Loucy (cell line): ENCODE results near the gene PLEKHA4.
A peak's percentile ranks its signal among the peaks of the same experiment; 100 is the strongest.

Source experiments
- H2AFZ ChIP-seq: fragments of 200-600 bp; sonication (generic); 2 replicates; pipeline ENCODE4 v1.6.0; 2016; ENCODE audit warnings: antibody characterized with exemption, mild to moderate bottlenecking, low read length, moderate library complexity
- H3F3A ChIP-seq: fragments of 200-600 bp; 2 replicates; pipeline ENCODE4 v1.6.0; 2016; ENCODE audit warnings: antibody characterized with exemption, low read depth, mild to moderate bottlenecking
- H3K27me3 ChIP-seq: fragments of 200-600 bp; sonication (generic); 2 replicates; pipeline ENCODE4 v1.6.1; 2014; ENCODE audit warnings: low read length, mild to moderate bottlenecking; ENCODE audit not compliant: insufficient read depth, poor library complexity, severe bottlenecking
- H3K36me3 ChIP-seq: fragments of 200-600 bp; sonication (generic); 2 replicates; pipeline ENCODE4 v1.6.1; 2016; ENCODE audit warnings: low read length; ENCODE audit not compliant: insufficient read depth
- H3K4me1 ChIP-seq: fragments of 200-600 bp; sonication (generic); 2 replicates; pipeline ENCODE4 v1.5.1; 2014; ENCODE audit warnings: low read length, mild to moderate bottlenecking; ENCODE audit not compliant: insufficient read depth, poor library complexity, severe bottlenecking
- H3K4me2 ChIP-seq: fragments of 200-600 bp; sonication (generic); 2 replicates; pipeline ENCODE4 v1.6.0; 2014; ENCODE audit warnings: antibody characterized with exemption, low read length, low read depth, mild to moderate bottlenecking; ENCODE audit not compliant: poor library complexity, severe bottlenecking
- H3K4me3 ChIP-seq: fragments of 200-600 bp; sonication (generic); 2 replicates; pipeline ENCODE4 v1.5.1; 2014; ENCODE audit warnings: low read length, mild to moderate bottlenecking, mixed read lengths; ENCODE audit not compliant: poor library complexity, severe bottlenecking
- H3K79me2 ChIP-seq: fragments of 200-600 bp; sonication (generic); 2 replicates; pipeline ENCODE4 v1.6.1; 2014; ENCODE audit warnings: low read length; ENCODE audit not compliant: insufficient read depth
- H3K9ac ChIP-seq: fragments of 200-600 bp; sonication (generic); 2 replicates; pipeline ENCODE4 v1.6.0; 2014; ENCODE audit warnings: mild to moderate bottlenecking, low read depth, low read length, moderate library complexity; ENCODE audit not compliant: poor library complexity, severe bottlenecking
- H3K9me2 ChIP-seq: fragments of 200-600 bp; sonication (generic); replicated peaks from 2 replicates; pipeline ENCODE4 v1.6.1; 2016; ENCODE audit warnings: low read depth, low read length, mixed read lengths
- H3K9me3 ChIP-seq: fragments of 200-600 bp; sonication (generic); 2 replicates; pipeline ENCODE4 v1.6.1; 2014; ENCODE audit warnings: mild to moderate bottlenecking, antibody characterized with exemption, low read length, low read depth; ENCODE audit not compliant: insufficient read depth
- H4K20me1 ChIP-seq: fragments of 200-600 bp; sonication (generic); 2 replicates; pipeline ENCODE4 v1.6.0; 2014; ENCODE audit warnings: antibody characterized with exemption, low read length, mild to moderate bottlenecking; ENCODE audit not compliant: insufficient read depth, poor library complexity, severe bottlenecking
- EZH2phosphoT487 ChIP-seq: fragments of 200-600 bp; IDR thresholded peaks from 2 replicates; pipeline ENCODE4 v1.6.1; 2018; ENCODE audit warnings: antibody characterized with exemption, mild to moderate bottlenecking, moderate library complexity, borderline replicate concordance
- TF ChIP-seq, protein P1 (sequence below): fragments of 200-600 bp; sonication (generic); conservative IDR thresholded peaks from 2 replicates; pipeline ENCODE4 v1.5.1; 2014; ENCODE audit warnings: mild to moderate bottlenecking, antibody characterized with exemption, low read length

PLEKHA4 gene

DNA sequence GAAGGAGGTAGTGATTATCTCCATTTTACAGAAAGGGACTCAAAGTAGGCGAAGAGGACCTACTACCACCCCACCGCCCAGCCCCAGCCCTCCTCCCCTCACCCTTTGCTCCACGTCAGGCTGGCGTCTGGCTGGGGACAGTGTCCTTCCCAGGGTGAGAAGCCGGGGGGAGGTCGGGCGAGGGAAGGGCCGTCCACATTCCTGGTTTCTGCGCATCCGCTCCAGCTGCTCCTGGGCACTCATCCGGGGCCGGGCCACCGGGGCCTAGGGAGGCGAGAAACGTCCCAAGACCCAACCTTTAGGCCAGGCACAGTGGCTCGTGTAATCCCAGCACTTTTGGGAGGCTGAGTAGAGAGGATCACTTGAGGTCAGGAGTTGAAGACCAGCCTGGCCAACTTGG lies 27.4 kb downstream of the PLEKHA4 start:
- Histone ChIP-seq H3K9me3 (no peaks in the 10 kb centered on the region), H3K9ac (no peak overlapping the region), H3K79me2 (no peaks in the 10 kb centered on the region), H3K36me3 (no peaks in the 10 kb centered on the region), H3K4me2 (no peak overlapping the region), H3F3A (no peaks in the 10 kb centered on the region), H4K20me1 (no peaks in the 10 kb centered on the region), H3K9me2 (no peaks in the 10 kb centered on the region), H3K4me3 (no peak overlapping the region), H2AFZ (no peak overlapping the region), H3K4me1 (peaks cover 13% of the 10 kb centered on the region), H3K27me3 (no peaks in the 10 kb centered on the region)
- TF ChIP-seq EZH2phosphoT487, result no peak
- TF ChIP-seq, protein P1, sequence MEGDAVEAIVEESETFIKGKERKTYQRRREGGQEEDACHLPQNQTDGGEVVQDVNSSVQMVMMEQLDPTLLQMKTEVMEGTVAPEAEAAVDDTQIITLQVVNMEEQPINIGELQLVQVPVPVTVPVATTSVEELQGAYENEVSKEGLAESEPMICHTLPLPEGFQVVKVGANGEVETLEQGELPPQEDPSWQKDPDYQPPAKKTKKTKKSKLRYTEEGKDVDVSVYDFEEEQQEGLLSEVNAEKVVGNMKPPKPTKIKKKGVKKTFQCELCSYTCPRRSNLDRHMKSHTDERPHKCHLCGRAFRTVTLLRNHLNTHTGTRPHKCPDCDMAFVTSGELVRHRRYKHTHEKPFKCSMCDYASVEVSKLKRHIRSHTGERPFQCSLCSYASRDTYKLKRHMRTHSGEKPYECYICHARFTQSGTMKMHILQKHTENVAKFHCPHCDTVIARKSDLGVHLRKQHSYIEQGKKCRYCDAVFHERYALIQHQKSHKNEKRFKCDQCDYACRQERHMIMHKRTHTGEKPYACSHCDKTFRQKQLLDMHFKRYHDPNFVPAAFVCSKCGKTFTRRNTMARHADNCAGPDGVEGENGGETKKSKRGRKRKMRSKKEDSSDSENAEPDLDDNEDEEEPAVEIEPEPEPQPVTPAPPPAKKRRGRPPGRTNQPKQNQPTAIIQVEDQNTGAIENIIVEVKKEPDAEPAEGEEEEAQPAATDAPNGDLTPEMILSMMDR, result no peak

DNA sequence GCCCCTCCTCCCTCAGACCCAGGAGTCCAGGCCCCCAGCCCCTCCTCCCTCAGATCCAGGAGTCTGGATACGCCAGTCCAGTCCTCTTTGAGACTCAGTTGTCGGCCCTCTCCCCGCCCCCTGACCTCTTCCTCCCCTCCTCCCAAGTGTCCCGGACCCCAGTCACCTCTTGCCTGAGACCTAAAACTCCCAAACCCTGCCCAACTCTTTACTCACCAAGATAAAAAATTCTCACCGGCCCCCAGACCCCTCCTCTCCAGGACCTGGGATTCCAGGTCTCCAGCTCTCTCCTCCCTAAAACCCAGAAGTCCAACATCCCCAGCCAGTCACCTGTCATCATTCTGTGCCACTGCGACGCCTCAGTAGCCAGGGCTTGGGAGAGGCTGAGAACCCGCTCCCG lies 30.7 kb downstream of the PLEKHA4 start:
- no peaks in the 10 kb centered on the region for H3K9me2 ChIP-seq
- H3K4me2 ChIP-seq, result peak overlapping the region; percentile 96
- H3K36me3 ChIP-seq, result no peaks in the 10 kb centered on the region
- H3K27me3 ChIP-seq, result no peaks in the 10 kb centered on the region
- H3K9ac ChIP-seq, result peak overlapping the region; percentile 35
- TF ChIP-seq EZH2phosphoT487, result no peak
- TF ChIP-seq, protein P1, result no peak
- H3F3A ChIP-seq, result no peaks in the 10 kb centered on the region
- H3K79me2 ChIP-seq, result no peaks in the 10 kb centered on the region
- peak overlapping the region; percentile 73 for H3K4me3 ChIP-seq
- no peaks in the 10 kb centered on the region for H4K20me1 ChIP-seq
- peaks cover 16% of the 10 kb centered on the region for H3K4me1 ChIP-seq
- no peaks in the 10 kb centered on the region for H3K9me3 ChIP-seq
- H2AFZ ChIP-seq, result peak overlapping the region; percentile 90; the same call in 1 of the 2 replicates

DNA sequence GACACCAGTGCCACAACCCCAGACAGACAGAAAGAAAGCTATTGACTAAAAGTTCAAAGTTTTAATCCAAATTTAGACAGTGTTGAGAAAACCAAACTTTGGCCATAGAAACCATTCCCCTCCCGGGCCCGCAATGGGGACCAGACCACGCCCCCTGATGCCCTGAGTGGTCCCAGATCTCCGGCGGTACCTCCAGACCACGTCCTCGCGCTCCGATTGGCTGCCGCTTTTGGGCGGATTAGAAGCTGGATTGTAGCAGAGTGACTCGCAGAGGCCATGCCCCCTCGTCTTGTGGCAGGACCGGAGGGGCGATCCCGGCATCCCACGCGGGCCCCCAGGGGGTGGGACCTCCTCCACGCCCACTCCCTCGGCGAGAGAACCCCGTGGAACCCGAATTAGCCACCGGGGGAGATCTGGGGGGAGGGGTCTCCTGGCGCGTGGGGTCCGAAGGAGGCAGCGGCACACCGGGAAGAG lies 31.3 kb downstream of the PLEKHA4 start:
- H3K36me3 ChIP-seq, result no peaks in the 10 kb centered on the region
- H3K9me2 ChIP-seq, result no peaks in the 10 kb centered on the region
- H2AFZ ChIP-seq, result peak overlapping the region; percentile 90
- H3K4me2 ChIP-seq, result peak overlapping the region; percentile 96
- no peaks in the 10 kb centered on the region for H3K9me3 ChIP-seq
- no peaks in the 10 kb centered on the region for H3K79me2 ChIP-seq
- peak overlapping the region; percentile 73 for H3K4me3 ChIP-seq
- no peaks in the 10 kb centered on the region for H4K20me1 ChIP-seq
- H3F3A ChIP-seq, result no peaks in the 10 kb centered on the region
- H3K27me3 ChIP-seq, result no peaks in the 10 kb centered on the region
- TF ChIP-seq EZH2phosphoT487, result no peak
- TF ChIP-seq, protein P1, result no peak
- peaks cover 16% of the 10 kb centered on the region for H3K4me1 ChIP-seq
- peak overlapping the region; percentile 65 for H3K9ac ChIP-seq
